IPS-18c (cell line): Measurements from ENCODE around the gene MCTP2.

ENCODE experiments used
- H3K4me3 ChIP-seq: 2 replicates; pipeline ENCODE4 v1.7.0; 2013; ENCODE audit warnings: low read depth, mild to moderate bottlenecking, low read length, moderate library complexity; ENCODE audit not compliant: insufficient read depth
- H3K9me3 ChIP-seq: one replicate; pipeline ENCODE4 v1.6.1; 2013; ENCODE audit warnings: mild to moderate bottlenecking, low read length, moderate library complexity; ENCODE audit not compliant: control insufficient read depth, insufficient read depth

Gene MCTP2, protein sequence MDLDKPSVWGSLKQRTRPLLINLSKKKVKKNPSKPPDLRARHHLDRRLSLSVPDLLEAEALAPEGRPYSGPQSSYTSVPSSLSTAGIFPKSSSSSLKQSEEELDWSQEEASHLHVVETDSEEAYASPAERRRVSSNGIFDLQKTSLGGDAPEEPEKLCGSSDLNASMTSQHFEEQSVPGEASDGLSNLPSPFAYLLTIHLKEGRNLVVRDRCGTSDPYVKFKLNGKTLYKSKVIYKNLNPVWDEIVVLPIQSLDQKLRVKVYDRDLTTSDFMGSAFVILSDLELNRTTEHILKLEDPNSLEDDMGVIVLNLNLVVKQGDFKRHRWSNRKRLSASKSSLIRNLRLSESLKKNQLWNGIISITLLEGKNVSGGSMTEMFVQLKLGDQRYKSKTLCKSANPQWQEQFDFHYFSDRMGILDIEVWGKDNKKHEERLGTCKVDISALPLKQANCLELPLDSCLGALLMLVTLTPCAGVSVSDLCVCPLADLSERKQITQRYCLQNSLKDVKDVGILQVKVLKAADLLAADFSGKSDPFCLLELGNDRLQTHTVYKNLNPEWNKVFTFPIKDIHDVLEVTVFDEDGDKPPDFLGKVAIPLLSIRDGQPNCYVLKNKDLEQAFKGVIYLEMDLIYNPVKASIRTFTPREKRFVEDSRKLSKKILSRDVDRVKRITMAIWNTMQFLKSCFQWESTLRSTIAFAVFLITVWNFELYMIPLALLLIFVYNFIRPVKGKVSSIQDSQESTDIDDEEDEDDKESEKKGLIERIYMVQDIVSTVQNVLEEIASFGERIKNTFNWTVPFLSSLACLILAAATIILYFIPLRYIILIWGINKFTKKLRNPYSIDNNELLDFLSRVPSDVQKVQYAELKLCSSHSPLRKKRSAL

DNA sequence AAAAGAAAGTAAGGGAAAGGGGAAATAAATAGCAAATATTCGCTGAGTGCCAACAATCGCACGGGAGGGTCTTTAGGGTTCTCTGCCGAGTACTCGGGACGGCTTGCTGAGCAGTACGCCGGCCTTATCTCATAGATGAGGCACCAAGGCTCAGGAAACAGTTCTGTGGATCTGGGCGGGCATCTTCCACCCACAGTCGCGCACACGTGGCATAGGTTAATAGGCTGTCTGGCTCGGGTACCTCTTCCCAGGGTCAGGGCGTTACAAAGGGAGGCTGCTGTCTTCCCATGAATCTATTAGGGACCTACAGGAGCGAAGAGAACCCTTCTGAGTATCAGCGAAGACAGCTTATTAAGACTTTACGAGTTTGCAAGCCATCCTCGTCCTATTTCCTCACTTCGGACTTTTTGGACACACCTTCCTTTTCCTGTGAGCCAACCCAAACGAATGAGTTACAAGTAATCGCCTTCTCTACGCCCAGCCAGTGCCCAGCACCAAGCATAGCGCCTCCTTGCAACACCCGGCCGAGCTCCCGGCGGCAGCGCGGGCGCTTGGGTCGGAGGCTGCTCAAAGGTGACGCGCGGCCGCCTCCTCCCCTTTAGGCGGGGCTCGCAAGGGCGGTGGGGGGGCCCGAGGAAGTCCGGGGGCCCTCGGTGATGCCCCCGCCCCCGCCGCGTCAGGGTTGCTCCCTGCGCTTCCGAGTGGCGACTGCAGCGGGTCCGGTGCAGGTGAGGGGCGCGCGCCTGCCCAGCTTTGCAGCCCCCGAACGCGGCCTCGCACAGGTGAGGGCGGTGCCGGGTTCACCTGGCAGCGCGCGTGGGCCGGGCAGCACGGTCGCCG lies at the start of gene MCTP2:
Gene MCTP2, plus strand, starts transcription at position 679 of the 840 bp plus-strand sequence. CDS start 66,705 bp downstream, outside the sequence.
- Histone ChIP-seq H3K9me3 (no peaks in the 10 kb centered on the region), H3K4me3 (peak within 1 kb of the TSS; percentile 78)

DNA sequence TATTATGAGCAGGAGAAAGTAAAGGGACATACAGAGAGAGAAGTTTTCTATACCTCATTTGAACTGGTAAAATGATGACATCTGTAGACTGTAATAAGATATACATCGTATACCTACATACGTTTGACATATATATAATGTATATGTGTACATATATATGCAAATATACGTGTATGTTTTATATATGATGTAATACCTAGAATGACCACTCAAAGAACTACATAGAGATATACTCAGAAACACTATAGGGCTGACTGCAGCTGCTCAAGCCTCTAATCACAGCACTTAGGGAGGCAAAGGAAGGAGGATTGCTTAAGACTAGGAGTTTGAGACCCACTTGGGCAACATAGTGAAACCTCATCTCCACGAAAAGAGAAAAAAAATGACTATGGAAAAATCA lies 48.5 kb upstream of the MCTP2 start:
- H3K4me3 ChIP-seq: no peak overlapping the region
- H3K9me3 ChIP-seq: no peaks in the 10 kb centered on the region

DNA sequence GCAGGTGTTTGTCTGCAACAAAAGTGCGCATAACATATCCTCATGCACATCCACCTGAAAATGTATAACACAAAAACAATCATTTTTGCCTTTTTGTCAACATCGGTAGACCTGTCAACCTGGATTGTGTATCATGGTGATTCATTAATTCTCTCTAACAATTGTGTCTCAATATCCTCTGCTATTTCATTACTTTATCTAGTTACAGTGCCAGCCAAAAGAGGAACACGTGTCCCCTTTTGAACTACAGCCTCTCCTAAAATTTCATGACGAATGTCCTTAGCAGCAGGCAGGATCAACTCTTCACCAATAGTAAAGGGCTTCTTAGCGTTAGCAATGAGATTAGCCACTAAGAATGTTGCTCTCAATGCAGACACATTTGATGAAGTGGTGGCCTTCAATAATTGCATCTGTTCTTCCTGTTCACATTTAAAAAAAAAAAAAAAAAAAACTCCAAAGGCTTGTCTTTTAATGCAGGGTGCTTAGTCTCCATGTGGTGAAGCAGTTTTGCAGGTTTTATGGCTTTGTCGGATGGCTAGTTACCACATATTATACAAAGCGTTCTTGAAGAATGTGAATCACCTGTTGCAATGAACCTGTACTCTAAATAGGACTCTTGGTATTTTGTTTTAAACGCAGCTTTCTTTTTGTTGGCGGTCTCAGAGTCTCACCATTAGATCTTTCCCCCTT lies 45.7 kb upstream of the MCTP2 start:
- Histone ChIP-seq H3K9me3 (no peaks in the 10 kb centered on the region), H3K4me3 (no peak overlapping the region)

DNA sequence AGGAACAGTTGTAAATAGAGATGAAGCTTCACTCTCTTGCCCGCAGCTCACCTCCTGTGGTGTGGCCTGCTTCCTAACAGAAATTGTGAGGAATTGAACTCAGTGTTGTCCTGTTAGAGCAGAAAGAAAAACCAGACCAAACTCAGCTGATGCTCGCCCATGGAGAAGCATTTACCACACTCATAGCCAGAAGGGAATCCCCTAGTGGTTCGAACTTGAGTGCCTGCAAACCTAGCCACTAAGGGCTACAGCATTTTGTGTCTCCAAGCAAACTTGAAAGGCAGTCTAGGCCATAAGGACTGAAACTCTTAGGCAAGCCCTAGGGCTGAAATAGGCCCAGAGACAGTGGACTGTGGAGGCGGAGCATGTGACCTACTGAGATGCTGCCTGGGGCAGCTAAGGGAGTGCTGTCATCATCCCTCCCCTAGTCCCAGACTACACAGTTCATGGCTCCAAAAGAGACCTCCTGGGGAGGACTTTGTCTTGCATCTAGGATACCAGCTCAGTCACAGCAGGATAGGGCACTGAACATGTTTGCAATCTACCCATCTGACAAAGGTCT lies 44.5 kb upstream of the MCTP2 start:
- H3K9me3 ChIP-seq: no peaks in the 10 kb centered on the region
- no peak overlapping the region for H3K4me3 ChIP-seq

DNA sequence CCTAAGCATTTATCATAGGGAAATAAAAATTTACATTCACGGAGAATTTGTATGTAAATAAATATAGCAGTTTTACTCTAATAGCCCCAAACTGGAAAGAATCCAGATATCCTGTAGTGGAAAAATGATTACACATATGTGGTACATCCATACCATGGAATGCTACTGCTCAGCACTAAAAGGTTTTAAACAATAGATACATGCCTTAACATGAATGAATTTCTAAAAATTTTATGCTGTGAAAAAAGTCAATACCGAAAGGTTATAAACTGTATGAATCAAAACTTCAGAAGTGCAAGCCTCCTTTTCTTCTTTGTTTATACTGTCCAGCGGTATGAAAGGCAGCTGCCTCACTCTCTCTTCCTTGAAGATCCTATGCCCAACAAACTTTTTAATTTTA lies 37.5 kb upstream of the MCTP2 start:
- H3K4me3 ChIP-seq: no peak overlapping the region
- H3K9me3 ChIP-seq: no peaks in the 10 kb centered on the region

DNA sequence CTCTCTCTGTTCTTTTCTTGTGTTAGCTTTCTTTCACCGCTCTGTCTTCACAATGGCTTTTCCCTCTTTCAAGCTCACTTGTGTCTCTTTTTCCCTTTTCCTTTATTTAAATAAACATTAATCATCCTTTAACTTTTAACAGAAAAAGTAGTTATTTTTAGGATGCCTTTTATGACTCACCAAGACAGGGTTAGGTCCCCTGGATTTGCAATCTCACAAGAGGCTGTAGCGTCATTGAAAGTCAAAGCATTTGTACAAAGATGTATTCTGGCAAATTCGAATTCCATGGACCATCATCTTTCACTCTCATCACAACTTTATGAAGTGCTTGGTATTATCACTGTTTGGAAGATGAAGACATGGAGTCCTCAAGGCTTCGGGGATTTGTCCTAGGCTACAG lies 34.8 kb upstream of the MCTP2 start:
- Histone ChIP-seq H3K9me3 (no peaks in the 10 kb centered on the region), H3K4me3 (no peak overlapping the region)

DNA sequence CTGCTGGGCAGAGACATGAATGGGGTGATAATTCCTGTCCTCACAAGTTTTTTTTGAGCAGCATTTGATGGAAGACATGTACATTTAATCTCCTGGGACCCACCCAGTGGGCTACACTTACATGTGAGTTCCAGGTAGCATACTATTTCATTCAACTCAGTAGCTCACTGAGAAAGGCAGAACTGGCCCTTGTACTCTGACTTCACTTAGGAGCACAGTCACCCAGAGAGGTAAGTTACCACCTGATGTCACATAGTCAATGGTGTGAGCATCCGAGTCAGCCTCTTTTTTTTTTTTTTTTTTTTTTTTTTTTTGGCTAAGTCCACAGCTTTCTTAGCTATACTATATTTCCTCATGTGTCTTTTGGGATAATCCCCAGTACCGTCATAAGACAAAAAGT lies 32.7 kb upstream of the MCTP2 start:
- no peak overlapping the region for H3K4me3 ChIP-seq
- H3K9me3 ChIP-seq: no peaks in the 10 kb centered on the region

DNA sequence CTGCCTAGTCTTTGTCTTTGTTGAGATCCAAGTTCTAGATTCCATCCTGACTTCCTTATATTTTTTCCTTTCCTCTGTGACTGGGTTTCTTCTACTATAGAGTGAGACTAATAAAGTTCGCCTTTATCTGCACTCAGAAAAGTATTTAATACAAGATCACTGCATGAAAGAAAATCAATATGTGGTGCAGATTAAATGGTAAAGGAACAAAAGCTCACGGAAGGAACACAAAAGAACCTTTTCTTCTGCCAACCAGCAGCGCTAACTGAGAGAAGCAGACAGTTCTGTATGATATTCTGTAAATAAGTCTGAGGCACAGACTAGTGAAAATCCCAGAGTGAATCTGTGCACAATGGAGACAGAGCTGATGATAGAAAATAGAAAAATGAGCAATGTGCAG lies 31.6 kb upstream of the MCTP2 start:
- H3K9me3 ChIP-seq: no peaks in the 10 kb centered on the region
- H3K4me3 ChIP-seq: no peak overlapping the region

DNA sequence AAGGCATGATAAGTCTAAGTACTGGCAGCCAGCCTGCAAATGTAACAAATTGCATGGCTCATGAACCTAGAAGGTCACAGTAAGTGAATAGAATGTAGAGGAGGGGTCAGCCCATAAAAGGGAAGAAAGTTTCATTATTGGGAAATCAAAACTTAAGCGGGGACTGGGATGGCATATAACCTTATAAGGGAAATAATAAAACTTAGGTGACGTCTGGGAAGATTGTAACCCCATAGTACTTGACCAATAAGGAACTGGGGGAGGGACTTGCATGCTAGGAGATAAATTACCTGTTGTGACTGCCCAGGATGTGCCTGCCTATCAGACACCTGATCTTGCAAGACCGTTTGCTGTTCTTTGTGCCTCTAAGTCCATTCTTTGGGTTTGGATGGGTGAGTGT lies 28.1 kb upstream of the MCTP2 start:
- Histone ChIP-seq H3K9me3 (no peaks in the 10 kb centered on the region), H3K4me3 (no peak overlapping the region)

DNA sequence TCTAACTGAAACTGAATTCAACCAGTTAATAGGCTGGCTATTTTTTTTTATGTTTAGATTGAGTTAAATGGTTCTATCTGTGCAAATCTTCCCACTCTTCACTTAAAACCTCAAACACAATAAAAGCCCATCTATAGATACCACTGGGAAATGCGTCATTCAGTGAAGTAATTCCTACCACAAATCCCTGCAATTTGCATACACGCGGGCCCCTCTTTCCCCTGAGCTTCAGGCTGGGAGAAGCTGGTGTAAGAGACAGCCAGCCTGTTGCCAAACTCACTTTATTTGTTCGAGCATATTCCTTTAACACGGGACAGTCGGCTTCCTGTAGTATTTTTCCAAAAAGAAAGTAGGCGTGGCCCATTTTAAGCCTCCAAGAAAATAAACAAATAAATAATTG lies 26.0 kb upstream of the MCTP2 start:
- Histone ChIP-seq H3K9me3 (no peaks in the 10 kb centered on the region), H3K4me3 (no peak overlapping the region)

DNA sequence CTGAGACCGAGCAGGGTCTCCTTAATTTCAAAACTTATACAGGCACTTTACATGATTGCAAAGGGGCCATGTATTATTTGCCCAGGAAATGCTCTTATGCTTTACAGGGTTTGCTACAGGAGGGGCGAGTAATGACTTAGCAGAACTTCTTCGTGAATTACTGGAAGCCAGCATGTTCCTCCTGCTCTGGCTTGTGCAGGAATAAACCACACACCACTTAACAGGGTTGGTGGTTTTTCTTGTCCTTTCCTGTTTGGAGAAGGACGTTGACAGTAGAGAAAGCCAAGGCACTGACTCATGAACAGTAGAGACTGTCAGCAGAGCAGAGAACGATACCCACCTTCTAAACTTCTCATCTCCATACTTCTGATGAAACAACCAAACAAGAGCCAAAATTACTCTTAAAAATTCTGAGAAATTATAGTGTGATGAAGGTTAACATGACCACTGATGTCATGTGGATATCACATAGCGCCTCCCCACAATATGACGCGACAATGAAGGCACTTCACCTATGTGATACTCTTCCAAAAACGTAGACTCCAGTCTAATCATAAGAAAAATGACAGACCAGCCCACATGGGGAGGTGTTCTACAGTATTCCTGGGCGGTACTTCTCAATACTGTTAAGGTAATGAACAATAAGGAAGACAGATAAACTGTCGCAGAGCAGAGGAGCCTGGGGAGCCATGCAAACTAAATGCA lies 24.7 kb upstream of the MCTP2 start:
- Histone ChIP-seq H3K9me3 (no peaks in the 10 kb centered on the region), H3K4me3 (no peak overlapping the region)

DNA sequence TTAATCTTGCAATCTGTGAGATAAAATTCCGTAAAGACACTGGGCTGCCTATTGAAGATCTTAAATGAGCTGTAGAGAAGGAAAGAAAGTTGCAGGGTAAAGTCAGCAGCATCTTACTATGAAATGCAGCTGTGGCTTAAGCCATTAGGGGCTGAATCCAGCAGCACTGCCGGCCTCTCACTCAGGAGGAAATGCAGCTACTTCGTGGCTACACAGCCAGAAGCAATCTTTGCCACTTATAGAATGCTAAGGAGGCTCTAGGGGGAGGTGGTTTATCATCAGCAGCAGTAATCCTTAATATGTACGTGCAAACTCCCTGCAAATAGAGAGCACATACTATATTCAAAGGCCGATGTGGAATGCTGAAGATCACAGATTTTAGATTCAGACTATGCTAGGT lies 19.1 kb upstream of the MCTP2 start:
- H3K9me3 ChIP-seq: no peaks in the 10 kb centered on the region

DNA sequence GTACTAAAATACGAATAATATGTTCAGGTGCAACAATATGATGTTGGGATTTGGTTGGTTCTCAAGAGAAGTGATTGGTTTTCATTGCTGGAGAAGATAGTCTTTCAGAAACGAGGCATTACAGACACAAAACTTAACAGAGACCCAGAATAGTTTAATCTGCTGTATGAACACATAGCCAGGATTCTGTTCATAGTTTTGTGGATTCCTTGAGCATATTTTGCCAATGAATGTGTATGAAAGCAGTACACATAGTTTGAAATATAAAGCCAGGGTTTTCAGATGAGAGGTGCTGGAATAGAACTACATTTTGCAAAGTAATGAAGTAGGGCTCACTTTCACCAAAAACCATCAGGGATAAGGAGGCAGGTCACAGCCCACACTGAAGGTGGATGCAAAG lies 5.7 kb upstream of the MCTP2 start:
- Histone ChIP-seq H3K4me3 (no peak overlapping the region), H3K9me3 (no peaks in the 10 kb centered on the region)

More for the DNA sequence above, 19.1 kb upstream of the MCTP2 start:
- H3K4me3 ChIP-seq: no peak overlapping the region

DNA sequence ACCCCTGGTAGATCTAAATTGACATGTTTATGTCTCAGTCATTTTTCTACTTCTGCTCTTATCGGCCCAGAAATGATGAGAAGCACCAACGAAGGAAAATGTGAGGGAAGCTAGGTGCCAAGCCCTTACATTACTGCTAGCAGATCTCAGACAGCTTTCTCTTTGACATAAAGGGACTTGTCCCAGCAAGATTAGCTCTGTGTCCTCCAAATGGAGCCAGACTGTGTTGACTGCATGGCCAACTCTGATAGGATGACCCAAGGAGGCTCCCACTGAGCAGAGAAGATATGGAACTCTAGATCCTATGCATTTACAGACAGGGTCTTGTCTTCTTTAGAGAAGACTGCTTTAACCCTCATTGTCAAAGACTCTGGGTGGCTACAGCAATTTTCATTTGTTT lies 2.8 kb upstream of the MCTP2 start:
- Histone ChIP-seq H3K9me3 (no peaks in the 10 kb centered on the region), H3K4me3 (no peak overlapping the region)

DNA sequence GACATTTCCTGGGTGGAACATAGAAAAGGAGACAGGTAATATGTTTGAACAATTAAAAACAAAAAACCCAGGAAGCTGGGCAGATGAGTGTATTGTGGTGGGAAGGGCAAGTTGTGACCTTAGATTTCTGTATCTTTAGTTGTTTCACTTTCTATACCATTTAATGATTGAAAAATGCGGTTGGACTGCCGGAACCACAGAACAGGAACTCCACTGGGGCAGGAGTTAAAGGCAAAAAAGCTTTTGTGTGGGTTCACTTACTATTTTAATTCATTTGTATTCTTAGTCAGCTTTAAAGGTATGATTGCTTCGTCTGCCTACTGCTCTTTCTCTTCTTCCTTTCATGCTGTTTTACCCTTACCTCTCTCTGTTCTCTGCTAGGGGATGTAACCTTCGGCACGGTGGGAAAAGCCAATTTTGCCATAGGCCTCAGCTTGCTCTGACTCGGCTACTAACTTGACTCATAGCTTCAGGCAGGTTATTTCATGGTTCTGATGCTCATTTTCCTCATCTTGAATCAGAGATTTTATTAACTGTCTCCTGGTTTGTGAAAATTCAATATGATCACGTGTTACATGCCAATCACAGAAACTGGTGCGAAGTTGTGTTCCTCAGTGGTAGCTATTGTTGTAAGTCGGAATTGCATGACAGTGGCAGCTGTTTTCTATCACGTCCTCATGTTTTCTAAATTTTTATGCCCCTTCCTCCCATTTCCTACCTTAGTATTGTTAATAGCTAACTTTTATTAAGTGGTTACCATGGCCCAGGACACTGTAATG lies 1.6 kb upstream of the MCTP2 start:
- Histone ChIP-seq H3K9me3 (no peaks in the 10 kb centered on the region), H3K4me3 (no peak overlapping the region)
